Erythroblast (primary cell): ENCODE results near the gene KCNMA1.

ENCODE experiments used
- GATA1 ChIP-seq: IDR thresholded peaks from 2 replicates; pipeline ENCODE4 v1.6.1; 2011; ENCODE audit warnings: low read depth, mild to moderate bottlenecking, control low read depth, low read length, moderate library complexity
- POLR2A ChIP-seq: IDR thresholded peaks from 2 replicates; pipeline ENCODE4 v1.6.1; 2011; ENCODE audit warnings: mild to moderate bottlenecking, low read length

- TF ChIP-seq POLR2A (no peak), GATA1 (no peak)
These were observed 659.7 kb downstream of the KCNMA1 start for GRCh38 chr10:76977901-76978300.
